Large intestine (tissue), 3 donors: ENCODE results near the gene SIDT1. TPM values are rescaled to one million over a fixed set of nuclear protein-coding genes. Genes with fewer than 3 reads are reported as not detected.

Experiments used
- DNase-seq, 2 donors: peaks; one replicate each; pipeline versions ENCODE4 v3.0.0 to v3.0.0-alpha.2; 2013
- H3K27ac ChIP-seq: one replicate; pipeline ENCODE4 v1.5.1; 2013; ENCODE audit warnings: low read length
- H3K27me3 ChIP-seq: 2 replicates; pipeline ENCODE4 v1.6.1; 2013; ENCODE audit warnings: low read length; ENCODE audit not compliant: control insufficient read depth, insufficient read depth
- H3K36me3 ChIP-seq: 2 replicates; pipeline ENCODE4 v1.6.1; 2013; ENCODE audit warnings: low read length; ENCODE audit not compliant: control insufficient read depth, insufficient read depth
- H3K4me1 ChIP-seq: one replicate; pipeline ENCODE4 v1.6.1; 2013; ENCODE audit warnings: low read length; ENCODE audit not compliant: control insufficient read depth, insufficient read depth
- H3K4me3 ChIP-seq: one replicate; pipeline ENCODE4 v1.5.1; 2013; ENCODE audit warnings: low read length
- H3K9me3 ChIP-seq: one replicate; pipeline ENCODE4 v1.6.1; 2013; ENCODE audit warnings: mild to moderate bottlenecking, low read depth, low read length, moderate library complexity; ENCODE audit not compliant: control insufficient read depth
- WGBS: methylation state at CpG from one replicate; pipeline ENCODE4 v1.1.5; 2013; ENCODE audit warnings: low lambda C conversion rate; ENCODE audit not compliant: insufficient coverage; 5-methylcytosine and 5-hydroxymethylcytosine counted together
- polyA plus RNA-seq: library from polyadenylated mRNA; unstranded; fragments of 120-200 nt; gene quantifications from one replicate; pipeline ENCODE4 v1.2.1, GENCODE V29; 2013

SIDT1 gene
- polyA plus RNA-seq, 1 donor = 4.5 TPM

GRCh38 chr3:113615976-113616375 lies 83.6 kb downstream of the SIDT1 start:
- no peaks in the 10 kb centered on the region for H3K4me1 ChIP-seq
- DNase-seq = no peak
- no peaks in the 10 kb centered on the region for H3K27me3 ChIP-seq
- H3K27ac ChIP-seq = no peak overlapping the region
- H3K36me3 ChIP-seq = peaks cover 3% of the 10 kb centered on the region
- WGBS = no CpG with 5 or more reads among the region's 4 CpGs
- no peak overlapping the region for H3K4me3 ChIP-seq
- H3K9me3 ChIP-seq = no peaks in the 10 kb centered on the region

- Histone ChIP-seq H3K27me3 (no peaks in the 10 kb centered on the region), H3K4me3 (no peak overlapping the region), H3K4me1 (no peaks in the 10 kb centered on the region), H3K27ac (no peak overlapping the region), H3K9me3 (no peaks in the 10 kb centered on the region), H3K36me3 (peaks cover 3% of the 10 kb centered on the region)
- DNase-seq = no peak
- WGBS = 100% methylated on average over 2 of the region's 2 CpGs
Measured at GRCh38 chr3:113617726-113618125, 85.4 kb downstream of the SIDT1 start.

DNA sequence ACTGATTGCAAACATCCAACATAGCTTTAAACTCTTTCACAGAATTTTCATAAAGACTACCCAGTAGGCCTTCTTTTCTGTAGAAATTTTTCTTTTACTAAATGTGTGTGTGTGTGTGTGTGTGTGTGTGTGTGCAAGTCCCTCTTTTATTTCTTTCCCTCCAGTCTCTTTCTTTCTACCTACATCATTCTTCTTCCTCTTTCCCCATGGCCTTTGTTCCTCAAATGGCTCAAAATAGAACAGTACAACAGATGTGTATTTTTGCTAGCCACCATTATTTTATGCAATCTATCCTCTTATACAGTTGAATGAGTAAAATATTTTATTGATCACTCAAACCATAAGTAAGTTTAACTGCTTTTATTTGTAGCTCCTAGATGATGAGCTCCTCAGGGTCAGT lies 87.7 kb downstream of the SIDT1 start:
- no peak overlapping the region for H3K4me3 ChIP-seq
- no peak for DNase-seq
- no peak overlapping the region for H3K27ac ChIP-seq
- H3K4me1 ChIP-seq = no peaks in the 10 kb centered on the region
- peaks cover 3% of the 10 kb centered on the region for H3K36me3 ChIP-seq
- H3K9me3 ChIP-seq = no peaks in the 10 kb centered on the region
- no peaks in the 10 kb centered on the region for H3K27me3 ChIP-seq

DNA sequence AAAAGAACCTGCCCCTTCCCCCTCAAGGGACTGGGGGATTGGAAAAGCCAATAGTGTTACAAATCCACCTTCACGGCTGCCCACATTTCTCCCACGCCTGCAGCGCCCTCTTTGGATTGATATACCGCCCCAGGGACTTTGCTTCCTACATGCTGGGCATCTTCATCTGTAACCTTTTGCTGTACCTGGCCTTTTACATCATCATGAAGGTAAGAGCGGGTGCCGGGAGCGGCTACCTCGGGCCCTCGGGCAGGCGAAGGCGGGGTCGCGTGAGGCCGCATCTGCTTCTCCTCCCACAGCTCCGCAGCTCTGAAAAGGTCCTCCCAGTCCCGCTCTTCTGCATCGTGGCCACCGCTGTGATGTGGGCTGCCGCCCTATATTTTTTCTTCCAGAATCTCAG lies 91.0 kb downstream of the SIDT1 start:
- H3K4me3 ChIP-seq = no peak overlapping the region
- peaks cover 4% of the 10 kb centered on the region for H3K4me1 ChIP-seq
- peaks cover 3% of the 10 kb centered on the region for H3K36me3 ChIP-seq
- H3K27me3 ChIP-seq = no peaks in the 10 kb centered on the region
- H3K27ac ChIP-seq = no peak overlapping the region
- no CpG with 5 or more reads among the region's 19 CpGs for WGBS
- H3K9me3 ChIP-seq = no peaks in the 10 kb centered on the region
- peak in 1 of 2 donors; percentile 10 for DNase-seq

DNA sequence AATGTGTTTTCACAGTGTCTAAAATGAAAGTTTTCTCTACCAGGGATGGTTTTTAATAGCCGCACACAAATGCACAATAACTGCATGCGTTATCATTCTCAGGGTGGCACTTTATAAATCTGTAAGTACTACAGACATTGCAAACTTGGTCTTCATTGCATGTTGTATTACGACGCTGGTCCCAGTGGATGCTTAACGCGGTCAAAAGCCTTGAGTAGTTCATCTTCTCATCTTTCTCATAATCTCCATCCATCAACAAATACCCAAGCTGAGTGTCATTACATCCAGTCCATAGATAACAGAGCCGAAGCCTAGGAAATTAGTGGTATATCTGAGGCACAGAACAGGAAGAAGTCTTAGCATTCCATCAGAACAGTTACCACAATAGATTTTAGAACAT lies 91.5 kb downstream of the SIDT1 start:
- Histone ChIP-seq H3K27ac (no peak overlapping the region), H3K4me1 (peaks cover 4% of the 10 kb centered on the region), H3K27me3 (no peaks in the 10 kb centered on the region), H3K4me3 (no peak overlapping the region), H3K36me3 (peaks cover 3% of the 10 kb centered on the region), H3K9me3 (no peaks in the 10 kb centered on the region)
- no peak for DNase-seq
- WGBS = 93% methylated on average over 2 of the region's 7 CpGs

DNA sequence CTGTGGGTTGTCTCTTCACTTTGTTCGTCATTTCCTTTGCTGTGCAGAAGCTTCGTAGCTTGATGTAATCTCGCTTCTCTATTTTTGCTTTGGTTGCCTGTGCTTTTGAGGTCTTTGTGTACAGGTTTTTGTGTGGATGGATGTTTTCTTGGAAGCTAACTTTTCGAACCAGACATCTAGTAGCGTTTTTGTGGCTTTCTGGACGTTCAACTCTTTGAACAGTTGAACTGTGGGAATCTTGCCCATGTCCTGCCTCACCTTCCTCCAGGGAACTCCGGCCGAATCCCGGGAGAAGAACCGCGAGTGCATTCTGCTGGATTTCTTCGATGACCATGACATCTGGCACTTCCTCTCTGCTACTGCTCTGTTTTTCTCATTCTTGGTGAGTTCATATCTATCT lies 93.5 kb downstream of the SIDT1 start:
- no peak overlapping the region for H3K27ac ChIP-seq
- peaks cover 4% of the 10 kb centered on the region for H3K4me1 ChIP-seq
- WGBS = 74% methylated on average over 8 of the region's 12 CpGs

DNA sequence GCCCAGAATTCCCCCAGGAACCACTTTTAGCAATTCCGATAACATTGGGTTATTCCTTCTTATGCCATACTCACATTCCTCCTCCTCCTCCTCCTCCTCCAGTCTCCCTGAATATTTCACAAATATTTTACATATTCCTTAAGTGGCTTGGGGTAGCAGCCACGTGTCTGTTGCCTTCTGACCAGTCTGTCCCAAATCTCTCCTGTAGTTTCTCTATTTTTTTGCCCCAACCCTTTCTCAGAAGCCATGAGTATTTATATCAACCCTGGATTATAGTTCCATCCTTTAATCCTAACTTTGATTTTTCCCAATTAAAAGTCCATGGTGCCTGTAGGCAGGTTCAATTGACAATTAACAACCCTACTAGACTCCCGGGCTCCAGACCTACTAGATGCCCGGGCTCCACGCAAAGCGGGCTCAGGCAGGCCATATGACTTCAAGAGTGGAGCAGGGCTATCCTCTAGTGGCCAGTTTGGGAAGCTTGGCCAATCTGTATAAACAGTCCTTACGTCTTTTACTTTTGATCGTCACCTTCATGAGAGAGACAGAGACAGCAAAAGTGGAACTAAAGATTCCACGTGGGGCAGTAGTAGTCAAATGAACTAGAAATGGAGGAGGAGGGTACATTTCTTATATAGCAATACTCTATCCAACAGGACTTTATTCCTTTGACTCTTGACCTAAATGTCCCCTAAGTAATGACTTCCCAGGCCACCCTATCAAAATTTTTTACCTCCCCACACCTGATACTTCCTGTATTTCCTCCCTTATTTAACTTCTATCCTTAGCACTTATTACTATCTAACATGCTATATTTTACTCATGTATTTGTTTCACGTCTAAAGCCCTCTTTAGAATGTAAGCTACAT lies 94.4 kb downstream of the SIDT1 start:
- H3K27ac ChIP-seq = no peak overlapping the region
- no peaks in the 10 kb centered on the region for H3K9me3 ChIP-seq
- H3K4me3 ChIP-seq = no peak overlapping the region
- H3K27me3 ChIP-seq = no peaks in the 10 kb centered on the region
- 100% methylated on average over 2 of the region's 10 CpGs for WGBS
- H3K4me1 ChIP-seq = peaks cover 4% of the 10 kb centered on the region
- no peaks in the 10 kb centered on the region for H3K36me3 ChIP-seq
- peak; percentile 15 to 49 for DNase-seq

More for the DNA sequence above, 93.5 kb downstream of the SIDT1 start:
- Histone ChIP-seq H3K36me3 (no peaks in the 10 kb centered on the region), H3K27me3 (no peaks in the 10 kb centered on the region), H3K4me3 (no peak overlapping the region), H3K9me3 (no peaks in the 10 kb centered on the region)
- no peak for DNase-seq

DNA sequence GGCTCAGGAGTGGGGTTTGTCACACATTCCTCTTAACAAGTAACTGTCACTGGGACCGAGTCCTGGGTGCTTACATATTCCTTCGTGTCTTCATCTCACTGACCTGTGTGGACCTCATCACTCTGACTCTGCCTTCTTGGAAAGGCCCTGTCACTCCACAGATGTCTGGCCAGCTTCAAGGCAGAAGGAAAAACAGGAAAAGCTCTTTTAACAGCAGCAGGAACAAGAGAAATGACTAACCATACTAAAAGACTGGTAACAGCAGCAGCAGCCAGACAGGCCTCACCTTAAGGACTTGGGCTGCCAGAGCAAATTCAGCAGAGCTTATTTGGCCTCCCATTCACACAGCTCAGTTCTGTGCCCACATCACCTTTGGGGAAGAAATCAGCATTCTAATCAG lies 96.0 kb downstream of the SIDT1 start:
- no CpG with 5 or more reads among the region's 2 CpGs for WGBS
- Histone ChIP-seq H3K9me3 (no peaks in the 10 kb centered on the region), H3K27me3 (no peaks in the 10 kb centered on the region), H3K36me3 (no peaks in the 10 kb centered on the region), H3K4me3 (no peak overlapping the region), H3K27ac (no peak overlapping the region), H3K4me1 (peaks cover 4% of the 10 kb centered on the region)
- no peak for DNase-seq

DNA sequence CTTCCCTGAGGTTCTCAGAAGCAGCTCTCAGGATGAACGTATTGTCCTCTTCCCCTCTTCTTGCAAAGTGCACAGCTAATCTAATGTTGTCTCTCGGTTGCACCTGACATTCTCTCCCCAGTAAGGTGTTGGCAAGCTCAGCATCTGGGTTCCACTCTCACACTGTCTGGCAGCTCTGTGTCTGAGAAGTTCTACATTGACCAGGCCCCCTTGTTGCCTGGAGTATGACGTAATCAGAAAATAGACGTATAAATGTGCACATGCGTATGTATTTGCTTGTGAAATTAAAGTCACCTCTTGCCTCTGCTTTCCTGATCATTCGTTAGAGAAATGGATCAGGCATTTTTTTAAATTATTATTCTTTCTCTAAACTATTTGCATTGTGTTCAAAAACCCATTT lies 96.4 kb downstream of the SIDT1 start:
- no peaks in the 10 kb centered on the region for H3K36me3 ChIP-seq
- WGBS = 92% methylated on average over 3 of the region's 6 CpGs
- no peaks in the 10 kb centered on the region for H3K27me3 ChIP-seq
- H3K4me1 ChIP-seq = peaks cover 4% of the 10 kb centered on the region
- DNase-seq = no peak
- no peak overlapping the region for H3K27ac ChIP-seq
- no peak overlapping the region for H3K4me3 ChIP-seq
- H3K9me3 ChIP-seq = no peaks in the 10 kb centered on the region

DNA sequence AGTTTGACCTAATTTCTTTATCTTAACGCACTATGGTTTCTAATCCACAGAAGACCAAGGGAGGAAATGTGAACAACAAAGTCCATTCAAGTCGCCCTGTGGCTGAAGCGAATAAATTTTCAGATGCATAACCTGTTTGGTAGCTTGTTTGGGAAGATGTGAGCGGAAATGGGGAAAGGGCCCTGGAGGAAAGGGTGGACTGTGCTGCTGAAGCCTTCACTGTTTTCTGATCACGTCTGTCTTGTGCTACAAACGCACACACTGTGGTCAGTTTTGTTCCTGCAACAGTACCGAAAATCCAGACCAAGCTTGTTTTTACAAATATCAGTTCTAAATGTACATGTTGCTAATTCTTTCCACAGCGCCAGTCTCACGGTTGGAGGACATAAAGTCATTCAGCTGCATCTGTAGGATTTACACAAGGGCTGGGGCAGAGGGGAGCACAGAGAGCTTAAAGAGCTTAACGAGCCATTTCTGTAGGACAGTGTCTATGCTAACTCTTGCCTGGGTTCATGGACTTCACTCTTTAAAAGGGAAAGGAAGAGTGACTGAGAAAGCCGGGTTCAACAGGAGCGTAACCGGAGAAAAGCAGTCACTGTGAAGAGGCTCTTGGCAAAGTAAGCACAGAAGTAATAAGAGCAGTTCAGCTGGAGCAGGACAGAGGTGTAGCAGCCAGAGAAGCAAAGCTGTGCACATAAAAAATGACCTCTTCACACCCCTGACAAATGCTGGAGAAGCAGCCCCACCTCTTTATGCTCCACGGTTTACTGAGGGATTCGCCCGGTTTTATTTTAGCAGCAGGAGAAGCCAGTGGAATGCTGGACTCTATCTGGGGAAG lies 97.4 kb downstream of the SIDT1 start:
- WGBS = 60% methylated on average over 4 of the region's 16 CpGs
- Histone ChIP-seq H3K27ac (no peak overlapping the region), H3K36me3 (no peaks in the 10 kb centered on the region), H3K4me1 (peaks cover 4% of the 10 kb centered on the region), H3K4me3 (no peak overlapping the region), H3K9me3 (no peaks in the 10 kb centered on the region), H3K27me3 (no peaks in the 10 kb centered on the region)
- no peak for DNase-seq
